Measurements from ENCODE around the gene HSD11B1. TPM values are rescaled to one million over a fixed set of nuclear protein-coding genes. Genes with fewer than 3 reads are reported as not detected.
A peak's percentile ranks its signal among the peaks of the same experiment; 100 is the strongest.

HSD11B1 gene
- polyA plus RNA-seq, 1 experiment, result 4.7 TPM

DNA sequence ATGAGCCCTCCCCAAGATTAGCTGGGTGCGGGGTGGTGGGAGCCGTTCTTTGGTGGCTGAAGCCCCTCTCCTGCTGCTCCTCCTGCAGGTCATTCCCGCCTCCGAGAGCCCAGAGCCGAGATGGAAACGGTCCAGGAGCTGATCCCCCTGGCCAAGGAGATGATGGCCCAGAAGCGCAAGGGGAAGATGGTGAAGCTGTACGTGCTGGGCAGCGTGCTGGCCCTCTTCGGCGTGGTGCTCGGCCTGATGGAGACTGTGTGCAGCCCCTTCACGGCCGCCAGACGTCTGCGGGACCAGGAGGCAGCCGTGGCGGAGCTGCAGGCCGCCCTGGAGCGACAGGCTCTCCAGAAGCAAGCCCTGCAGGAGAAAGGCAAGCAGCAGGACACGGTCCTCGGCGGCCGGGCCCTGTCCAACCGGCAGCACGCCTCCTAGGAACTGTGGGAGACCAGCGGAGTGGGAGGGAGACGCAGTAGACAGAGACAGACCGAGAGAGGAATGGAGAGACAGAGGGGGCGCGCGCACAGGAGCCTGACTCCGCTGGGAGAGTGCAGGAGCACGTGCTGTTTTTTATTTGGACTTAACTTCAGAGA is 29.0 kb upstream of the HSD11B1 start:
- CTCF ChIA-PET, result interaction anchor here (0.6 to 1.3 kb wide), 2 partner anchors 19 to 109 kb away, joined by 3 to 4 read pairs; no protein-coding TSS in a partner anchor
- POLR2A ChIA-PET, result interaction anchor here (0.6 to 1.2 kb wide), 3 partner anchors 17 to 132 kb away, joined by 3 to 5 read pairs (median 3); partner anchors contain the start of gene LAMB3
- H3K27me3 ChIP-seq (ENCODE audit: control insufficient read depth, insufficient read depth, low read length), result no peaks in the 10 kb centered on the region
- peak overlapping the region; percentile 61 for H3K4me3 ChIP-seq (ENCODE audit: low read depth, low read length)
- no peaks in the 10 kb centered on the region; the same call in 1 of the 2 replicates for H3K9me3 ChIP-seq (ENCODE audit: control insufficient read depth, insufficient read depth, low read length)
- no peak for DNase-seq (ENCODE audit: low read depth, low spot score)
- no peak overlapping the region for H3K27ac ChIP-seq (ENCODE audit: low read depth, low read length)
- TF ChIP-seq, protein P1, sequence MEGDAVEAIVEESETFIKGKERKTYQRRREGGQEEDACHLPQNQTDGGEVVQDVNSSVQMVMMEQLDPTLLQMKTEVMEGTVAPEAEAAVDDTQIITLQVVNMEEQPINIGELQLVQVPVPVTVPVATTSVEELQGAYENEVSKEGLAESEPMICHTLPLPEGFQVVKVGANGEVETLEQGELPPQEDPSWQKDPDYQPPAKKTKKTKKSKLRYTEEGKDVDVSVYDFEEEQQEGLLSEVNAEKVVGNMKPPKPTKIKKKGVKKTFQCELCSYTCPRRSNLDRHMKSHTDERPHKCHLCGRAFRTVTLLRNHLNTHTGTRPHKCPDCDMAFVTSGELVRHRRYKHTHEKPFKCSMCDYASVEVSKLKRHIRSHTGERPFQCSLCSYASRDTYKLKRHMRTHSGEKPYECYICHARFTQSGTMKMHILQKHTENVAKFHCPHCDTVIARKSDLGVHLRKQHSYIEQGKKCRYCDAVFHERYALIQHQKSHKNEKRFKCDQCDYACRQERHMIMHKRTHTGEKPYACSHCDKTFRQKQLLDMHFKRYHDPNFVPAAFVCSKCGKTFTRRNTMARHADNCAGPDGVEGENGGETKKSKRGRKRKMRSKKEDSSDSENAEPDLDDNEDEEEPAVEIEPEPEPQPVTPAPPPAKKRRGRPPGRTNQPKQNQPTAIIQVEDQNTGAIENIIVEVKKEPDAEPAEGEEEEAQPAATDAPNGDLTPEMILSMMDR (IDR thresholded peaks at IDR 0.05; ENCODE audit: low read depth, low read length), result no peak

DNA sequence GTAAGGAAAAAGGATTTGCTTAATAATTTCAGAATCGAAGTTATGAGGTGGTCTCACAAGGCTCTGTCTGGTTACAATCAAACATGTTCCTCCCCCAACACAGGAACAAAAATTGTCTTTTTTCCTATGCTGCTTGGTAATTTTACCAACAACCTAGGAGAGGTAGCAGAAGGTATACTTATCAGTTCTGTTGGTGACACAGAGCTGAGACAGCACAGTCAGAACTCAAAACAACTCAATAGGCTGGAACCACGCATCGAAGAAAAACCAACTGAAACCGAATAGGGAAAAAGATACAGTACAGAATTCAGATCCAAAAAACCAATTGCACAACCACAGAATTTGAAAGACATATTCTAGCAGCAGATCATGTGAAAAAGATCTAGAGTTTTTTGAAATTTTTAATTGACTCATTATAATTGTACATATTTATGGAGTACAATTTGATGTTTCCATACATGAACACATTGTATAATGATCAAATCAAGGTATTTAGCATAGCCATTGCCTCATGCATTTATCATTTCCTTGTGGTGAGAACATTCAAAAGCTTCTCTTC is 25.6 kb upstream of the HSD11B1 start:
- H3K27me3 ChIP-seq (ENCODE audit: control insufficient read depth, insufficient read depth, low read length), result no peaks in the 10 kb centered on the region
- CTCF ChIA-PET, result no interaction called here
- H3K4me3 ChIP-seq (ENCODE audit: low read depth, low read length), result no peak overlapping the region
- POLR2A ChIA-PET, result no interaction called here
- H3K27ac ChIP-seq (ENCODE audit: low read depth, low read length), result no peak overlapping the region
- no peaks in the 10 kb centered on the region; the same call in 1 of the 2 replicates for H3K9me3 ChIP-seq (ENCODE audit: control insufficient read depth, insufficient read depth, low read length)
- DNase-seq (ENCODE audit: low read depth, low spot score), result no peak
- TF ChIP-seq, protein P1 (IDR thresholded peaks at IDR 0.05; ENCODE audit: low read depth, low read length), result no peak

DNA sequence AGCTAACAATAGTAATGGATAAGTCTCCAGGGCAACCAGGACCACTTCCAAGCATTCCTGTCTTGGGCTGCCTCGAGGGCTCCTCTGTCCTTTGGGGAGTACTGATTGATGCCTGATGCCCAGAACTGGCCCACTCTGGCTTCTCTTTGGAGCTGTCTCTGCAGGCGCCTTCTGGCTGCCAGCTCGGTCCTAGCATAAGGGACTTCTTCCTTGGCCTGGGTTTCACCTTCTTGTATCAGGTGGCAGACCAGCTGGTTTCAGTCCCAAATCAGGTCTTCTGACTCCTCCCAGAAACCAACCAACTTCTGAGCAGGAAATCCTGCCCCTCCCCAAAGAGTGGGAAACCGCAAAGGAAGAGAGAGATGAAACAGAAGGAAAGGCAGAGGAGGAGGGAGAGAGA is 18.8 kb upstream of the HSD11B1 start:
- POLR2A ChIA-PET, result no interaction called here
- no peak overlapping the region for H3K4me3 ChIP-seq (ENCODE audit: low read depth, low read length)
- H3K27ac ChIP-seq (ENCODE audit: low read depth, low read length), result no peak overlapping the region
- H3K9me3 ChIP-seq (ENCODE audit: control insufficient read depth, insufficient read depth, low read length), result no peaks in the 10 kb centered on the region
- CTCF ChIA-PET, result interaction anchor here (1.5 kb wide), 1 partner anchor 118 kb away, joined by 4 read pairs; no protein-coding TSS in a partner anchor
- DNase-seq (ENCODE audit: low read depth, low spot score), result no peak
- H3K27me3 ChIP-seq (ENCODE audit: control insufficient read depth, insufficient read depth, low read length), result no peaks in the 10 kb centered on the region
- TF ChIP-seq, protein P1 (IDR thresholded peaks at IDR 0.05; ENCODE audit: low read depth, low read length), result no peak

DNA sequence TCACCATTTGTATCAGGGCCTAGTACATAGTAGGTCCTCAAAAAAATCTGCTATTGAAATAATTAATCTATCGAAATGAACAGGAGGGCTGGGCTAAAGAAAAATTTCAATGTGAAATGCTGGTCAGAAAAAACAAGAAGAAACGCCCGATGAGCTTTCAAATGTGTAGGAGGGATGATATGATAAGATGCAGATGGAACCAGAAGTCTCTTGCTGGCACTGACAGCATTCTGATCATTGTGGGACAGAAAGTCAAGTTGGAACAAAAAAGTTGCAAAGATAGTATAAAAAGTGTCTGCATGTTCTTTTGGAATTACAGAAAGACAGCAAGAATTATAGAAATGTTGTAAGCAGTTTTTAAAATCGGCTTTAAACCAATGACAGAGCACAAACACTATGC is 18.3 kb upstream of the HSD11B1 start:
- CTCF ChIA-PET, result interaction anchor here (1.5 kb wide), 1 partner anchor 118 kb away, joined by 4 read pairs; no protein-coding TSS in a partner anchor
- H3K27me3 ChIP-seq (ENCODE audit: control insufficient read depth, insufficient read depth, low read length), result no peaks in the 10 kb centered on the region
- H3K27ac ChIP-seq (ENCODE audit: low read depth, low read length), result no peak overlapping the region
- POLR2A ChIA-PET, result no interaction called here
- H3K4me3 ChIP-seq (ENCODE audit: low read depth, low read length), result no peak overlapping the region
- TF ChIP-seq, protein P1 (IDR thresholded peaks at IDR 0.05; ENCODE audit: low read depth, low read length), result no peak
- DNase-seq (ENCODE audit: low read depth, low spot score), result no peak
- no peaks in the 10 kb centered on the region for H3K9me3 ChIP-seq (ENCODE audit: control insufficient read depth, insufficient read depth, low read length)

DNA sequence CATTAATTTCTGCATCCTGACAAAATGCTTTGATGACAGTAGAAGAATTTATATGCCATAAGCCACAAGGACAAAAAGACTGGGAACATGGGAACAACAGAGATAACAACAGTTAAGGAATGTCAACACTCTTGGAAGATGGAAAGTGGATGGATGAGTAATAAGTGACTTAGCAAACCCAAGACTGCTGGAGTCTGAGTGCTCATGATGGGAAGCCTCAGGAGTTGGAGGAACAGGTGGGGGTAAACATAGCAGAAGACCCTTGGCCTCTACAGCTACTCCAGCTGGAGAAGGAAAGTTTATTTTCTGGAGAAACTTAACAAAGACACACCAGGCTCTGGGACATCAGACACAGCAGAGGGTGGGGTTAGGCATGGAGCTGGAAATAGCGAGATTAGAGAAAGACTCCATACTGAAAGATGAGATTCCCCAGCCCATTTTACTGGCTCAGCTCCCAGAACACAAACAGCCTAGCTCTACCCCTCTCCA is 15.9 kb upstream of the HSD11B1 start:
- ChIA-PET CTCF (interaction anchor here (0.6 to 8.6 kb wide), 9 partner anchors 14 to 1726 kb away, joined by 3 to 159 read pairs (median 6); partner anchors contain the start of genes CAMK1G and LAMB3), POLR2A (no interaction called here)
- Histone ChIP-seq H3K27me3 (ENCODE audit: control insufficient read depth, insufficient read depth, low read length) (no peaks in the 10 kb centered on the region), H3K9me3 (ENCODE audit: control insufficient read depth, insufficient read depth, low read length) (no peaks in the 10 kb centered on the region), H3K4me3 (ENCODE audit: low read depth, low read length) (no peak overlapping the region), H3K27ac (ENCODE audit: low read depth, low read length) (no peak overlapping the region)
- DNase-seq (ENCODE audit: low read depth, low spot score), result peak; percentile 16
- TF ChIP-seq, protein P1 (IDR thresholded peaks at IDR 0.05; ENCODE audit: low read depth, low read length), result no peak

All from AG04450 (cell line).